Stimulated activated CD4-positive, alpha-beta T cell treated with anti-CD3 and anti-CD28 coated beads, Interleukin-1b, Interleukin-23, amount 100 ng/mL, for 1 hour (primary cell): ENCODE data around the gene CARD19.

Experiments
- DNase-seq, 2 donors: peaks; one replicate each; pipeline ENCODE4 v3.0.0-alpha.2; 2020; ENCODE audit warnings: low read depth in 2 of 2

CARD19 gene

GRCh38 chr9:93161786-93162562 is 66.0 kb downstream of the CARD19 start:
- no peak for DNase-seq
